ENCODE measurements around the gene PLEKHG4B. TPM values are rescaled to one million over a fixed set of nuclear protein-coding genes. Genes with fewer than 3 reads are reported as not detected.

Gene PLEKHG4B
- polyA plus RNA-seq, 3 donors: not detected

DNA sequence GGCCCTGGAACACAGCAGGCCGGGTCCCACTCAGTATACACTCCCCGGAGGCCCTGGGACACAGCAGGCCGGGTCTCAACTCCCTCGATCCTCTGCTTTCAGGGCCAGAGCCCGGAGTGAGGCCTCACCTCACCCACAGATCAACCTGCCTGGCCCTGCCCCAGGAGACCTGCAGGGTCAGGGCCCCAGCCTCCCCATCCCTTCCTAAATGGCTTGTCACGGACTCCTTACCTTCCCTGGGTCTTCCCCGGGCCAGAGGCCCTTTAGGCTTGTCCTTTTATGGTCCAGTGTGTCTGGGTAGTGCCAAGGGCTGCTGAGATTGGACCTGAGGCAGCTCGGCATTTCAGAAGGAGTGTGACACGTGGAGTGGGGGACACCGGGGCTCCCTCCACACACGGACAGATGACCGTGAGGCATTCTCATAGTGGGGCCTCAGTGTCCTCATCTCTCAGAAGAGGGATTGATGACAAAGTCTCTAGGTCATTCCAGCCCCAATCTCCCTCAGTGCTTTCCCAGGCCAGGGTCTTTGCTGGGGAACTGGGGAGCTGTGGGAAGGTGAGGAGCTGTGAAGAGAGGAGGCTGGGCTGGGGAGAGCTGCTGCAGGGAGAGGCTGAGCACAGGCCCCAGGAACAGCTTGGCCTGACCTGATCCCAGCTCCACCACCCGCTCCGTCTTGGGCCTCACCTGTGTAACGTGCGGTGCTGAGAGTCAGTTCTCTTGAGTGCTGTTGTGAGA, 18.0 kb upstream of the PLEKHG4B start:
- no peaks in the 10 kb centered on the region for H3K27me3 ChIP-seq (ENCODE audit: control insufficient read depth in 2 of 2, insufficient read depth in 2 of 2, low read length in 2 of 2)
- H4K20me1 ChIP-seq (ENCODE audit: insufficient read depth, low read length): no peaks in the 10 kb centered on the region
- no peak overlapping the region for H3K4me2 ChIP-seq (replicated peaks; ENCODE audit: extremely low read depth, low read length, poor library complexity, severe bottlenecking)
- no peaks in the 10 kb centered on the region for H3K36me3 Mint-ChIP-seq
- no peak overlapping the region for H3K27ac Mint-ChIP-seq
- H3K4me3 Mint-ChIP-seq: no peak overlapping the region
- intact Hi-C loops (cut with micrococcal nuclease): no loop called here
- DNase-seq: no peak
- no peaks in the 10 kb centered on the region for H3K4me1 Mint-ChIP-seq
- H3K27ac ChIP-seq (ENCODE audit: low read depth in 1 of 2, low read length in 2 of 2): no peak overlapping the region
- no peaks in the 10 kb centered on the region for H3K4me1 ChIP-seq (ENCODE audit: control insufficient read depth in 1 of 2, insufficient read depth in 2 of 2, low read length in 2 of 2)
- 99% methylated on average over 12 of the region's 16 CpGs for WGBS (ENCODE audit: insufficient coverage)
- peaks cover 0 to 6% (median 1%) of the 10 kb centered on the region in 7 donors for H3K9me3 Mint-ChIP-seq
- H3K9ac ChIP-seq (ENCODE audit: insufficient read depth, low read length, poor library complexity, severe bottlenecking): no peak overlapping the region
- no peaks in the 10 kb centered on the region for H3K36me3 ChIP-seq (replicated peaks in 1 of 2; ENCODE audit: control insufficient read depth in 1 of 2, insufficient read depth in 2 of 2, low read length in 2 of 2)
- no peaks in the 10 kb centered on the region for H3K79me2 ChIP-seq (ENCODE audit: insufficient read depth, low read length)
- no peak overlapping the region for H2AFZ ChIP-seq (ENCODE audit: insufficient read depth, low read depth, low read length, poor library complexity, severe bottlenecking)
- no peak overlapping the region for H3K4me3 ChIP-seq (replicated peaks in 1 of 3; ENCODE audit: low read depth in 2 of 3, low read length in 3 of 3)
- H3K27me3 Mint-ChIP-seq (ENCODE audit: low read depth in 3 of 3): peaks cover 0 to 8% (median 2%) of the 10 kb centered on the region in 3 donors
- TF ChIP-seq, protein P1, sequence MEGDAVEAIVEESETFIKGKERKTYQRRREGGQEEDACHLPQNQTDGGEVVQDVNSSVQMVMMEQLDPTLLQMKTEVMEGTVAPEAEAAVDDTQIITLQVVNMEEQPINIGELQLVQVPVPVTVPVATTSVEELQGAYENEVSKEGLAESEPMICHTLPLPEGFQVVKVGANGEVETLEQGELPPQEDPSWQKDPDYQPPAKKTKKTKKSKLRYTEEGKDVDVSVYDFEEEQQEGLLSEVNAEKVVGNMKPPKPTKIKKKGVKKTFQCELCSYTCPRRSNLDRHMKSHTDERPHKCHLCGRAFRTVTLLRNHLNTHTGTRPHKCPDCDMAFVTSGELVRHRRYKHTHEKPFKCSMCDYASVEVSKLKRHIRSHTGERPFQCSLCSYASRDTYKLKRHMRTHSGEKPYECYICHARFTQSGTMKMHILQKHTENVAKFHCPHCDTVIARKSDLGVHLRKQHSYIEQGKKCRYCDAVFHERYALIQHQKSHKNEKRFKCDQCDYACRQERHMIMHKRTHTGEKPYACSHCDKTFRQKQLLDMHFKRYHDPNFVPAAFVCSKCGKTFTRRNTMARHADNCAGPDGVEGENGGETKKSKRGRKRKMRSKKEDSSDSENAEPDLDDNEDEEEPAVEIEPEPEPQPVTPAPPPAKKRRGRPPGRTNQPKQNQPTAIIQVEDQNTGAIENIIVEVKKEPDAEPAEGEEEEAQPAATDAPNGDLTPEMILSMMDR (IDR thresholded peaks at IDR 0.05): no peak
- H3K9me3 ChIP-seq (replicated peaks in 1 of 2; ENCODE audit: control insufficient read depth in 1 of 2, insufficient read depth in 1 of 2, low read length in 2 of 2): peaks cover 0 to 4% of the 10 kb centered on the region in 2 donors

DNA sequence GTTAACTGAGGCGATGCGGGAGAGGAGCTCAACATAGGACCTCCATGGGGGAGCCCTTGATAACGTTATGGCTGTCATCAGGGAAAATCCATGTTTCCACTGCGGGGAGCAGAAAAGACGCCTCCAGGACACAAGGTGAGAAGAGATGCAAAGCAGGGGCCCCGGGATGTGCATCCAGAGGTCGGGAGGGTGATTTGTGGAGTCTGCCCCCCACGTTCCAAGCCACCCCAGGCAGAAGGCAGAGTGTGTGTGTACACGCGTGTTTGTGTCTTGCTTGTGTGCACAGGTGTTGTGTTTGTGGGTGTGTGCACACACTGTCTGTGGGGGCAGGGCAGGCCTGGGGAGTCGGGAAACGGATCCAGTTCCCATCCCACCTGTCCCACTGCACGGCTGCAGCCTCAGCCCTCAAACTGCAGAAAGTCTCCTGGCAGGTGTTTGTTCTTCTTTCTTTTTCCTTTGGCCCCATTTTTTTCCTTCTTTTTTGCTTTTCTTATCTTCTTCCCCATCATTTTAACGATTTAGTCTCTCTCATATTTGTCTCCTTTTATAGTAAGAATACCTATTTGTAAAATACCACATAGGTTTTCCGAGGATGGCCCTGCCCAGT, 17.4 kb upstream of the PLEKHG4B start:
- no peaks in the 10 kb centered on the region for H3K36me3 Mint-ChIP-seq
- H3K4me1 Mint-ChIP-seq: no peaks in the 10 kb centered on the region
- H3K27ac ChIP-seq (ENCODE audit: low read depth in 1 of 2, low read length in 2 of 2): no peak overlapping the region
- peaks cover 0 to 9% (median 2%) of the 10 kb centered on the region in 3 donors for H3K27me3 Mint-ChIP-seq (ENCODE audit: low read depth in 3 of 3)
- H4K20me1 ChIP-seq (ENCODE audit: insufficient read depth, low read length): no peaks in the 10 kb centered on the region
- no peaks in the 10 kb centered on the region for H3K4me1 ChIP-seq (ENCODE audit: control insufficient read depth in 1 of 2, insufficient read depth in 2 of 2, low read length in 2 of 2)
- H3K9me3 Mint-ChIP-seq: no peaks in the 10 kb centered on the region
- WGBS (ENCODE audit: insufficient coverage): 92% methylated on average over 11 of the region's 15 CpGs
- intact Hi-C loops (cut with micrococcal nuclease): no loop called here
- no peak overlapping the region for H3K4me3 Mint-ChIP-seq
- H3K9me3 ChIP-seq (replicated peaks in 1 of 2; ENCODE audit: control insufficient read depth in 1 of 2, insufficient read depth in 1 of 2, low read length in 2 of 2): no peaks in the 10 kb centered on the region
- H3K36me3 ChIP-seq (replicated peaks in 1 of 2; ENCODE audit: control insufficient read depth in 1 of 2, insufficient read depth in 2 of 2, low read length in 2 of 2): no peaks in the 10 kb centered on the region
- H3K27ac Mint-ChIP-seq: no peak overlapping the region
- H3K9ac ChIP-seq (ENCODE audit: insufficient read depth, low read length, poor library complexity, severe bottlenecking): no peak overlapping the region
- H3K4me2 ChIP-seq (replicated peaks; ENCODE audit: extremely low read depth, low read length, poor library complexity, severe bottlenecking): no peak overlapping the region
- DNase-seq: no peak
- H2AFZ ChIP-seq (ENCODE audit: insufficient read depth, low read depth, low read length, poor library complexity, severe bottlenecking): no peak overlapping the region
- H3K79me2 ChIP-seq (ENCODE audit: insufficient read depth, low read length): no peaks in the 10 kb centered on the region
- TF ChIP-seq, protein P1 (IDR thresholded peaks at IDR 0.05): no peak
- no peak overlapping the region for H3K4me3 ChIP-seq (replicated peaks in 1 of 3; ENCODE audit: low read depth in 2 of 3, low read length in 3 of 3)
- no peaks in the 10 kb centered on the region for H3K27me3 ChIP-seq (ENCODE audit: control insufficient read depth in 2 of 2, insufficient read depth in 2 of 2, low read length in 2 of 2)

Data from CD14-positive monocyte (primary cell).